K562 (cell line): ENCODE measurements around the gene NEXN. TPM values are rescaled to one million over a fixed set of nuclear protein-coding genes. Genes with fewer than 3 reads are reported as not detected.
A peak's percentile ranks its signal among the peaks of the same experiment; 100 is the strongest.

Experiments used
- ATAC-seq: fragments of 200-7000 bp; cut with Tn5 transposase; 3 replicates; pipeline ENCODE4 v1.9.1; 2020; ENCODE audit warnings: moderate library complexity
- BruUV-seq: library from RNA; stranded (reverse); fragments of 400-500 nt; replicated peaks from 2 replicates; lab custom pipeline; 2021; lab: Mats Ljungman, UMichigan
- CTCF ChIA-PET: fragments of 300-600 bp; formaldehyde crosslinking; extraction: SDS; loops from one replicate; lab custom pipeline; 2021; ENCODE audit warnings: low intra/inter-chr PET ratio; lab: Yijun Ruan, JAX
- POLR2A ChIA-PET: fragments of 300-600, 350-650 bp; sonication (Branson Sonifier 250); formaldehyde crosslinking; extraction: SDS; loops from one replicate; lab custom pipeline; 2021; ENCODE audit warnings: antibody characterized with exemption, inconsistent platforms; lab: Yijun Ruan, JAX
- DNase-seq, 4 experiments: peaks; one replicate each; pipeline versions ENCODE4 v3.0.0 to v3.0.0-alpha.2; 2011 to 2018; ENCODE audit warnings: low spot score in 3 of 4, mixed read lengths in 3 of 4; ENCODE audit errors: extremely low read depth in 1 of 4
- FAIRE-seq: peaks from 2 replicates; lab custom pipeline; 2011; peaks lifted over from hg19 to GRCh38; lab: Jason Lieb, UNC
- H2AFZ ChIP-seq: 2 replicates; pipeline ENCODE4 v1.6.0; 2011; ENCODE audit warnings: low read depth, low read length, control low read depth, inconsistent platforms
- H3K27ac ChIP-seq: fragments of 200-600 bp; 3 replicates; pipeline ENCODE4 v1.8.0; 2011; ENCODE audit warnings: low read depth, mild to moderate bottlenecking, control low read depth, inconsistent platforms, low read length, moderate library complexity, mixed read lengths; ENCODE audit errors: extremely low read depth
- H3K27me3 ChIP-seq, 2 experiments: fragments of 300-600 bp in 1 of 2; 2 replicates in 1 of 2; 3 replicates in 1 of 2; pipeline versions ENCODE4 v1.6.0 to v1.8.0; 2011; ENCODE audit warnings: inconsistent platforms in 2 of 2, low read length in 2 of 2, mild to moderate bottlenecking in 1 of 2, mixed read lengths in 1 of 2, moderate library complexity in 1 of 2; ENCODE audit not compliant: control insufficient read depth in 2 of 2, insufficient read depth in 2 of 2
- H3K36me3 ChIP-seq: fragments of 300-600 bp; 3 replicates; pipeline ENCODE4 v1.8.0; 2011; ENCODE audit warnings: mild to moderate bottlenecking, low read length, inconsistent platforms; ENCODE audit not compliant: control insufficient read depth, insufficient read depth
- H3K4me1 ChIP-seq, 2 experiments: fragments of 200-600 bp in 1 of 2; replicated peaks in 1 of 2; 2 replicates in 1 of 2; 3 replicates in 1 of 2; pipeline versions ENCODE4 v1.5.1 to v1.8.0; 2011; ENCODE audit warnings: inconsistent platforms in 2 of 2, low read length in 2 of 2, mild to moderate bottlenecking in 1 of 2, mixed read lengths in 1 of 2, moderate library complexity in 1 of 2; ENCODE audit not compliant: control insufficient read depth in 2 of 2, insufficient read depth in 2 of 2
- H3K4me2 ChIP-seq: 2 replicates; pipeline ENCODE4 v1.6.1; 2011; ENCODE audit warnings: low read length, control low read depth, inconsistent platforms, mixed read lengths; ENCODE audit not compliant: insufficient read depth
- H3K4me3 ChIP-seq: fragments of 200-600 bp; sonication (generic), shearing (Covaris generic); 2 replicates; pipeline ENCODE4 v1.5.1; 2016; ENCODE audit warnings: control low read depth, inconsistent platforms
- H3K79me2 ChIP-seq: fragments of 200-600 bp; 3 replicates; pipeline ENCODE4 v1.8.0; 2011; ENCODE audit warnings: low read length, inconsistent platforms; ENCODE audit not compliant: control insufficient read depth, insufficient read depth
- H3K9ac ChIP-seq, 2 experiments: 2 replicates each; pipeline versions ENCODE4 v1.6.0 to v1.6.1; 2011; ENCODE audit warnings: low read depth in 2 of 2, low read length in 2 of 2, control low read depth in 1 of 2, inconsistent platforms in 1 of 2, mild to moderate bottlenecking in 1 of 2, mixed read lengths in 1 of 2; ENCODE audit not compliant: insufficient read depth in 1 of 2
- H3K9me1 ChIP-seq: one replicate; pipeline ENCODE4 v1.6.0; 2011; ENCODE audit warnings: inconsistent platforms, mild to moderate bottlenecking, low read length, moderate library complexity; ENCODE audit not compliant: control insufficient read depth, insufficient read depth
- H3K9me3 ChIP-seq: replicated peaks from 2 replicates; pipeline ENCODE4 v1.5.1; 2011; ENCODE audit warnings: low read depth, low read length, inconsistent platforms; ENCODE audit not compliant: control insufficient read depth, insufficient read depth
- H4K20me1 ChIP-seq: replicated peaks from 2 replicates; pipeline ENCODE4 v1.6.1; 2011; ENCODE audit warnings: low read length, inconsistent platforms, mixed read lengths; ENCODE audit not compliant: control insufficient read depth, insufficient read depth
- HDAC3 ChIP-seq: fragments of 450-650 bp; IDR thresholded peaks from 2 replicates; pipeline ENCODE4 v1.6.1; 2018; ENCODE audit warnings: borderline replicate concordance, mild to moderate bottlenecking, moderate library complexity; ENCODE audit not compliant: partially characterized antibody
- HNRNPLL ChIP-seq: fragments of 200-400 bp; formaldehyde crosslinking; IDR thresholded peaks from 2 replicates; pipeline ENCODE4 v1.6.1; 2017; ENCODE audit warnings: low read length, low read depth, mild to moderate bottlenecking; ENCODE audit not compliant: poor library complexity, severe bottlenecking
- PCBP1 ChIP-seq: fragments of 200-400 bp; formaldehyde crosslinking; IDR thresholded peaks from 2 replicates; pipeline ENCODE4 v1.6.1; 2018; ENCODE audit warnings: mild to moderate bottlenecking, low read depth, low read length; ENCODE audit not compliant: poor library complexity, severe bottlenecking
- TAF1 ChIP-seq: IDR thresholded peaks from 2 replicates; pipeline ENCODE4 v1.6.1; 2011; ENCODE audit warnings: mild to moderate bottlenecking, low read length, moderate library complexity; ENCODE audit not compliant: insufficient read depth, control insufficient read depth, severe bottlenecking; ENCODE audit errors: extremely low read depth
- TCF3 ChIP-seq: sonication (generic); formaldehyde crosslinking; IDR thresholded peaks from 2 replicates; pipeline ENCODE4 v1.4.0; 2020; ENCODE audit warnings: mild to moderate bottlenecking, missing genetic modification reagents
- TFAP4 ChIP-seq: sonication (generic); formaldehyde crosslinking; IDR thresholded peaks from 2 replicates; pipeline ENCODE4 v1.8.0; 2022; ENCODE audit warnings: missing genetic modification reagents, mild to moderate bottlenecking, moderate library complexity, borderline replicate concordance
- ZBTB33 ChIP-seq: sonication (generic); formaldehyde crosslinking; IDR thresholded peaks from 2 replicates; pipeline ENCODE4 v1.8.1; 2023; ENCODE audit warnings: mild to moderate bottlenecking, missing genetic modification reagents
- ZBTB7A ChIP-seq: IDR thresholded peaks from 2 replicates; pipeline ENCODE4 v1.6.1; 2011; ENCODE audit warnings: low read depth, mild to moderate bottlenecking, low read length, moderate library complexity, borderline replicate concordance; ENCODE audit not compliant: control insufficient read depth
- ZNF24 ChIP-seq: fragments of 450-650 bp; IDR thresholded peaks from 2 replicates; pipeline ENCODE4 v1.6.1; 2016
- WGBS: fragments of 100-300 bp; shearing (Covaris generic); methylation state at CpG from one replicate; pipeline ENCODE4 v1.1.6; 2016; ENCODE audit warnings: low coverage, mixed read lengths; ENCODE audit not compliant: insufficient coverage; ENCODE audit errors: missing lambda C conversion rate; 5-methylcytosine and 5-hydroxymethylcytosine counted together
- in situ Hi-C: fragments of 300-500 bp; cut with MboI; formaldehyde crosslinking; loops from 4 replicates; pipeline ENCODE4 v1.15.0; 2018; ENCODE audit warnings: inconsistent platforms, mixed read lengths
- intact Hi-C: fragments of 100-400 bp; cut with micrococcal nuclease; formaldehyde crosslinking; loops from 2 replicates; pipeline ENCODE4 v1.14.2; 2022
- polyA plus RNA-seq, 8 experiments: library from polyadenylated mRNA; depleted of rRNA in 4 of 8; stranded (reverse) in 5 of 8; unstranded in 3 of 8; fragments of >200 nt; fragmentation: Nextera tagmentation in 2 of 8; fragmentation: Illumina TruSeq in 1 of 8; extraction: Ambion mirVana in 2 of 8; extraction: Trizol in 1 of 8; gene quantifications; 2 replicates each; pipeline versions ENCODE4 v1.2.1 to v1.2.3, GENCODE V29; 2011 to 2014; ENCODE audit warnings: inconsistent platforms in 1 of 8, missing spikeins in 1 of 8
- total RNA-seq, 7 experiments: library from RNA; depleted of rRNA in 6 of 7; stranded (reverse); fragments of >200 nt in 6 of 7; fragmentation: Illumina TruSeq in 2 of 7; extraction: Trizol in 2 of 7; gene quantifications; 2 replicates each; pipeline versions ENCODE4 v1.2.1 to v1.2.3, GENCODE V29; 2011 to 2021; ENCODE audit warnings: low replicate concordance in 1 of 7
- TF ChIP-seq, protein P1 (sequence below), 3 experiments: fragments of 200-800 bp in 1 of 3; sonication (Bioruptor generic) in 1 of 3; sonication (generic) in 1 of 3; formaldehyde crosslinking in 1 of 3; IDR thresholded peaks; 2 replicates each; pipeline versions ENCODE4 v1.6.1 to v1.8.0; 2016 to 2022; ENCODE audit warnings: mild to moderate bottlenecking in 2 of 3, missing compliant biosample characterization in 2 of 3, missing genetic modification characterization in 2 of 3, missing genetic modification reagents in 1 of 3

The NEXN gene
- total and polyA plus RNA-seq, 9 of the 15 experiments (the other 6 are each of a cell fraction or from before 2014, with no cell fraction given), result 0.18 to 1.8 (median 0.76) TPM

- peak overlapping the region; percentile 53 for H3K4me3 ChIP-seq
- FAIRE-seq, result no peak
Observed at GRCh38 chr1:77888781-77889642, 588 bp downstream of the NEXN start.

More at GRCh38 chr1:77888781-77889642, 588 bp downstream of the NEXN start:
- no peaks in the 10 kb centered on the region for H3K36me3 ChIP-seq
- H3K4me2 ChIP-seq, result peak overlapping the region; percentile 74
- H3K27me3 ChIP-seq, result no peaks in the 10 kb centered on the region
- H3K27ac ChIP-seq, result no peak overlapping the region
- TF ChIP-seq HNRNPLL, result peak; percentile 96
- peak; percentile 70 for TF ChIP-seq ZNF24
- no peak for TF ChIP-seq TCF3 (CRISPR knock-in tag)
- TF ChIP-seq ZBTB33 (CRISPR knock-in tag), result no peak
- peak; percentile 7 for TF ChIP-seq PCBP1
- peak; percentile 8 for TF ChIP-seq TAF1
- peak; percentile 44; the same call in 1 of the 2 replicates for TF ChIP-seq TFAP4 (CRISPR knock-in tag)
- TF ChIP-seq, protein P1, sequence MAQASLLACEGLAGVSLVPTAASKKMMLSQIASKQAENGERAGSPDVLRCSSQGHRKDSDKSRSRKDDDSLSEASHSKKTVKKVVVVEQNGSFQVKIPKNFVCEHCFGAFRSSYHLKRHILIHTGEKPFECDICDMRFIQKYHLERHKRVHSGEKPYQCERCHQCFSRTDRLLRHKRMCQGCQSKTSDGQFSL (CRISPR knock-in tag; IDR thresholded peaks at IDR 0.05), result no peak
- TF ChIP-seq, protein P1 (tag; IDR thresholded peaks at IDR 0.05), result peak in 1 of 2 experiments; percentile 30; a peak in 1 of 4 replicates
- peak; percentile 56; the same call in 1 of the 2 replicates for TF ChIP-seq ZBTB7A
- TF ChIP-seq HDAC3, result peak; percentile 97
- ATAC-seq, result peak; percentile 82
- peaks cover 2 to 11% of the 10 kb centered on the region in 2 experiments; a peak in 3 of 5 replicates for H3K4me1 ChIP-seq
- peak overlapping the region; percentile 88 for H2AFZ ChIP-seq
- in situ Hi-C loops (no loop called here), intact Hi-C loops (no loop called here)
- H3K9me3 ChIP-seq, result no peaks in the 10 kb centered on the region
- H3K9ac ChIP-seq, result peak overlapping the region; percentile 58 to 93
- peak; percentile 30 to 42 (median 36) for DNase-seq
- no peaks in the 10 kb centered on the region for H3K9me1 ChIP-seq
- POLR2A ChIA-PET, result no interaction called here
- BruUV-seq, result no TSS peak
- 28% methylated on average over 23 of the region's 46 CpGs for WGBS
- CTCF ChIA-PET, result no interaction called here
- no peaks in the 10 kb centered on the region for H3K79me2 ChIP-seq
- H4K20me1 ChIP-seq, result no peaks in the 10 kb centered on the region
